Kidney capillary endothelial cell (primary cell): ENCODE data around the gene DUSP9.
"Not testable (repeated sequence)": the region's sequence is repeated elsewhere in the genome, so short reads cannot be mapped to it uniquely, and the experiment has no call there.

Source experiments
- DNase-seq: peaks from one replicate; pipeline ENCODE4 v3.0.0-alpha.2; 2018; ENCODE audit warnings: low spot score

DUSP9 gene

GRCh38 chrX:153672531-153673427, 25.8 kb downstream of the DUSP9 start:
- DNase-seq = no peak

- DNase-seq = no peak
Measured at GRCh38 chrX:153673428-153674218, 26.6 kb downstream of the DUSP9 start, which contains the start of gene PNCK. TSS of gene PNCK (minus strand) at chrX:153673813. CDS start at chrX:153673076, 737 bp downstream.

- DNase-seq = no peak
Measured at GRCh38 chrX:153674219-153674851, 27.3 kb downstream of the DUSP9 start.

GRCh38 chrX:153681175-153681574, 34.2 kb downstream of the DUSP9 start:
- no peak for DNase-seq

GRCh38 chrX:153683486-153683885, 36.5 kb downstream of the DUSP9 start:
- DNase-seq = not testable (repeated sequence)

- DNase-seq = no peak
Measured at GRCh38 chrX:153684467-153685155, 37.6 kb downstream of the DUSP9 start.

- DNase-seq = no peak
Measured at GRCh38 chrX:153685156-153685536, 38.1 kb downstream of the DUSP9 start.

GRCh38 chrX:153685751-153686696, 39.0 kb downstream of the DUSP9 start:
- DNase-seq = no peak

GRCh38 chrX:153686711-153687110, 39.7 kb downstream of the DUSP9 start:
- DNase-seq = no peak

- DNase-seq = no peak
Measured at GRCh38 chrX:153687121-153688039, 40.4 kb downstream of the DUSP9 start, which contains the start of gene SLC6A8. TSS of gene SLC6A8 (plus strand) at chrX:153687926. CDS start at chrX:153688575, 649 bp downstream.

- no peak for DNase-seq
Measured at GRCh38 chrX:153688071-153688470, 41.1 kb downstream of the DUSP9 start.

- no peak for DNase-seq
Measured at GRCh38 chrX:153688506-153688905, 41.5 kb downstream of the DUSP9 start.

GRCh38 chrX:153688911-153689590, 42.0 kb downstream of the DUSP9 start:
- no peak for DNase-seq

- DNase-seq = no peak
Measured at GRCh38 chrX:153689654-153690465, 42.9 kb downstream of the DUSP9 start.

- no peak for DNase-seq
Measured at GRCh38 chrX:153690466-153690865, 43.5 kb downstream of the DUSP9 start.

GRCh38 chrX:153691032-153691827, 44.2 kb downstream of the DUSP9 start:
- DNase-seq = not testable (repeated sequence)

- no peak for DNase-seq
Measured at GRCh38 chrX:153692003-153692402, 45.0 kb downstream of the DUSP9 start.
